Transverse colon (tissue), 4 donors: ENCODE measurements around the gene MMP11. TPM values are rescaled to one million over a fixed set of nuclear protein-coding genes. Genes with fewer than 3 reads are reported as not detected.

Source experiments
- DNase-seq: peaks from one replicate; pipeline ENCODE4 v3.0.0-alpha.2; 2019
- H3K27ac ChIP-seq, 4 donors: fragments of 200-600 bp; sonication (generic); 2 replicates each; pipeline ENCODE4 v1.5.1; 2016 to 2018; ENCODE audit warnings: inconsistent platforms in 4 of 4
- H3K27me3 ChIP-seq: fragments of 200-600 bp; sonication (generic); 2 replicates; pipeline ENCODE4 v1.5.1; 2017; ENCODE audit warnings: inconsistent platforms
- H3K36me3 ChIP-seq, 4 donors: fragments of 200-600 bp; sonication (generic); 2 replicates each; pipeline ENCODE4 v1.5.1; 2017 to 2019; ENCODE audit warnings: inconsistent platforms in 4 of 4
- H3K4me1 ChIP-seq, 4 donors: fragments of 200-600 bp; sonication (generic); 2 replicates each; pipeline ENCODE4 v1.5.1; 2017 to 2020; ENCODE audit warnings: inconsistent platforms in 4 of 4
- H3K4me3 ChIP-seq, 4 donors: fragments of 200-600 bp; sonication (generic); 1 replicate in 1 of 4; 2 replicates in 3 of 4; pipeline versions ENCODE4 v1.5.1 to v1.6.1; 2017 to 2019; ENCODE audit warnings: inconsistent platforms in 4 of 4
- H3K9me3 ChIP-seq, 2 donors: fragments of 200-600 bp; sonication (generic); 2 replicates each; pipeline ENCODE4 v1.5.1; 2017 to 2019; ENCODE audit warnings: inconsistent platforms in 2 of 2
- CTCF ChIP-seq, 5 experiments: fragments of 200-600 bp in 3 of 5; fragments of 450-650 bp in 2 of 5; sonication (generic) in 3 of 5; IDR thresholded peaks; 1 replicate in 2 of 5; 2 replicates in 3 of 5; pipeline ENCODE4 v1.5.1; 2016 to 2017; ENCODE audit warnings: antibody characterized with exemption in 5 of 5, inconsistent platforms in 3 of 5, mild to moderate bottlenecking in 2 of 5, moderate library complexity in 1 of 5
- EP300 ChIP-seq: sonication (generic); formaldehyde crosslinking; IDR thresholded peaks from one replicate; pipeline ENCODE4 v1.6.1; 2017; ENCODE audit warnings: antibody characterized with exemption, low read depth
- POLR2A ChIP-seq: fragments of 450-650 bp; IDR thresholded peaks from one replicate; pipeline ENCODE4 v1.6.1; 2016; ENCODE audit warnings: antibody characterized with exemption, mild to moderate bottlenecking, moderate library complexity
- POLR2AphosphoS5 ChIP-seq, 3 donors: sonication (generic); formaldehyde crosslinking; IDR thresholded peaks; one replicate each; pipeline ENCODE4 v1.6.1; 2016; ENCODE audit warnings: antibody characterized with exemption in 3 of 3
- WGBS, 2 donors: methylation state at CpG; one replicate each; pipeline ENCODE4 v1.1.5; 2018; ENCODE audit warnings: low coverage in 1 of 2; 5-methylcytosine and 5-hydroxymethylcytosine counted together
- in situ Hi-C, 4 donors: fragments of 200-750 bp; cut with MboI; loops; one replicate each; pipeline versions ENCODE4 v1.15.0 to v1.15.1; 2017; ENCODE audit warnings: low sequenced_read_pairs in 3 of 4, low pct_ligation_motif_present in 1 of 4, low pct_unique_long_range_greater_than_20kb in 1 of 4
- intact Hi-C: fragments of 100-400 bp; cut with DNase I; formaldehyde crosslinking; loops from one replicate; pipeline ENCODE4 v1.15.1; 2023; ENCODE audit warnings: low total_unique reads
- total RNA-seq, 4 donors: library from RNA; depleted of rRNA; stranded (reverse); fragments of >200 nt; gene quantifications; one replicate each; pipeline ENCODE4 v1.1.0, GENCODE V29; 2016

Gene MMP11
- total RNA-seq, 4 donors from 2014 or later, result 1.2 to 2.2 (median 1.6) TPM

- in situ Hi-C loops, result no loop called here
- intact Hi-C loops, result no loop called here
- no peaks in the 10 kb centered on the region for H3K4me1 ChIP-seq
- no peak overlapping the region for H3K27ac ChIP-seq
- TF ChIP-seq POLR2AphosphoS5 (IDR thresholded peaks at IDR 0.05), result no peak
- no peak for TF ChIP-seq CTCF (IDR thresholded peaks at IDR 0.05)
- TF ChIP-seq EP300, result no peak
- no peak for TF ChIP-seq POLR2A
- no peak for DNase-seq
- 86% methylated on average over 18 of the region's 18 CpGs; no CpG with 5 or more reads in 1 of the 2 donors for WGBS, 2 donors
- no peaks in the 10 kb centered on the region for H3K27me3 ChIP-seq
- peaks cover 0 to 52% (median 25%) of the 10 kb centered on the region in 4 donors for H3K36me3 ChIP-seq
- H3K9me3 ChIP-seq, result no peaks in the 10 kb centered on the region
- no peak overlapping the region for H3K4me3 ChIP-seq
These were observed 27.9 kb downstream of the MMP11 start for GRCh38 chr22:23800297-23801237.

- no peak overlapping the region for H3K27ac ChIP-seq
- H3K9me3 ChIP-seq, result no peaks in the 10 kb centered on the region
- DNase-seq, result no peak
- intact Hi-C loops (no loop called here), in situ Hi-C loops (no loop called here)
- TF ChIP-seq POLR2A, result no peak
- no peak for TF ChIP-seq EP300
- no peak for TF ChIP-seq POLR2AphosphoS5 (IDR thresholded peaks at IDR 0.05)
- no peak for TF ChIP-seq CTCF (IDR thresholded peaks at IDR 0.05)
- 80 to 95% methylated on average over 2 to 11 of the region's 11 CpGs for WGBS, 2 donors
- no peaks in the 10 kb centered on the region for H3K27me3 ChIP-seq
- H3K4me1 ChIP-seq, result no peaks in the 10 kb centered on the region
- no peak overlapping the region for H3K4me3 ChIP-seq
- H3K36me3 ChIP-seq, result peaks cover 0 to 59% (median 28%) of the 10 kb centered on the region in 4 donors
These were observed 28.7 kb downstream of the MMP11 start for GRCh38 chr22:23801238-23801821.

GRCh38 chr22:23801886-23802377 is 29.3 kb downstream of the MMP11 start:
- Histone ChIP-seq H3K36me3 (peaks cover 0 to 59% (median 26%) of the 10 kb centered on the region in 4 donors), H3K4me1 (no peaks in the 10 kb centered on the region), H3K9me3 (no peaks in the 10 kb centered on the region), H3K27me3 (no peaks in the 10 kb centered on the region), H3K27ac (no peak overlapping the region), H3K4me3 (no peak overlapping the region)
- no peak for TF ChIP-seq POLR2AphosphoS5 (IDR thresholded peaks at IDR 0.05)
- no peak for TF ChIP-seq EP300
- TF ChIP-seq POLR2A, result no peak
- TF ChIP-seq CTCF (IDR thresholded peaks at IDR 0.05), result no peak
- in situ Hi-C loops, result no loop called here
- intact Hi-C loops, result no loop called here
- DNase-seq, result no peak
- WGBS, 2 donors, result 96% methylated on average over 8 of the region's 8 CpGs; no CpG with 5 or more reads in 1 of the 2 donors
